IMR-90 (cell line): ENCODE results near the gene TEAD1. TPM values are rescaled to one million over a fixed set of nuclear protein-coding genes. Genes with fewer than 3 reads are reported as not detected.

ENCODE experiments used
- ATAC-seq: fragments of 200-7000 bp; cut with Tn5 transposase; 2 replicates; pipeline ENCODE4 v1.9.1; 2020; ENCODE audit warnings: low read depth, mild to moderate bottlenecking, moderate library complexity
- BruUV-seq: library from RNA; stranded (reverse); fragments of 400-500 nt; replicated peaks from 2 replicates; lab custom pipeline; 2021; lab: Mats Ljungman, UMichigan
- CTCF ChIA-PET: fragments of 300-600 bp; formaldehyde crosslinking; extraction: SDS; loops from one replicate; lab custom pipeline; 2021; ENCODE audit warnings: antibody characterized with exemption; lab: Yijun Ruan, JAX
- POLR2A ChIA-PET: fragments of 300-600 bp; sonication (Branson Sonifier 250); formaldehyde crosslinking; loops from one replicate; lab custom pipeline; 2022; ENCODE audit warnings: antibody characterized with exemption; ENCODE audit not compliant: unreplicated experiment; lab: Charles Lee
- DNase-seq: peaks from one replicate; pipeline ENCODE4 v3.0.0; 2013
- H2AFZ ChIP-seq: replicated peaks from 2 replicates; pipeline ENCODE3; 2013; ENCODE audit warnings: low read length, mild to moderate bottlenecking; ENCODE audit not compliant: poor library complexity
- H2AK5ac ChIP-seq: 2 replicates; pipeline ENCODE4 v1.6.1; 2013; ENCODE audit warnings: low read depth, low read length, inconsistent platforms
- H2AK9ac ChIP-seq: replicated peaks from 2 replicates; pipeline ENCODE3; 2013; ENCODE audit warnings: mild to moderate bottlenecking, low read depth, low read length, moderate library complexity; ENCODE audit not compliant: poor library complexity
- H2BK120ac ChIP-seq: 2 replicates; pipeline ENCODE4 v1.6.1; 2013; ENCODE audit warnings: low read depth, low read length, inconsistent platforms
- H2BK15ac ChIP-seq: 3 replicates; pipeline ENCODE4 v1.6.1; 2013; ENCODE audit warnings: low read depth, low read length, inconsistent platforms
- H2BK20ac ChIP-seq: 2 replicates; pipeline ENCODE4 v1.6.1; 2013; ENCODE audit warnings: low read depth, mild to moderate bottlenecking, inconsistent platforms, low read length, moderate library complexity
- H2BK5ac ChIP-seq: 2 replicates; pipeline ENCODE4 v1.6.1; 2013; ENCODE audit warnings: mild to moderate bottlenecking, low read depth, low read length, inconsistent platforms; ENCODE audit not compliant: poor library complexity, severe bottlenecking
- H3K14ac ChIP-seq: replicated peaks from 2 replicates; pipeline ENCODE4 v1.6.1; 2013; ENCODE audit warnings: low read depth, low read length, inconsistent platforms
- H3K18ac ChIP-seq: 2 replicates; pipeline ENCODE4 v1.6.1; 2013; ENCODE audit warnings: low read depth, low read length, control low read depth
- H3K23ac ChIP-seq: 2 replicates; pipeline ENCODE4 v1.6.1; 2013; ENCODE audit warnings: low read depth, low read length, inconsistent platforms
- H3K27ac ChIP-seq: 2 replicates; pipeline ENCODE4 v1.5.1; 2013; ENCODE audit warnings: mild to moderate bottlenecking, control low read depth, low read length; ENCODE audit not compliant: insufficient read depth
- H3K27me3 ChIP-seq: 2 replicates; pipeline ENCODE4 v1.6.1; 2013; ENCODE audit warnings: low read length; ENCODE audit not compliant: control insufficient read depth, insufficient read depth
- H3K36me3 ChIP-seq: 2 replicates; pipeline ENCODE4 v1.6.1; 2013; ENCODE audit warnings: low read length, mixed read lengths; ENCODE audit not compliant: control insufficient read depth, insufficient read depth
- H3K4ac ChIP-seq: 2 replicates; pipeline ENCODE4 v1.6.1; 2013; ENCODE audit warnings: low read depth, low read length, inconsistent platforms
- H3K4me1 ChIP-seq: 2 replicates; pipeline ENCODE4 v1.6.1; 2013; ENCODE audit warnings: low read length, mixed read lengths; ENCODE audit not compliant: control insufficient read depth, insufficient read depth
- H3K4me2 ChIP-seq: 2 replicates; pipeline ENCODE4 v1.6.1; 2013; ENCODE audit warnings: low read depth, mild to moderate bottlenecking, control low read depth, low read length, moderate library complexity
- H3K4me3 ChIP-seq: 2 replicates; pipeline ENCODE4 v1.5.1; 2013; ENCODE audit warnings: low read depth, mild to moderate bottlenecking, control low read depth, low read length, moderate library complexity; ENCODE audit not compliant: insufficient read depth
- H3K56ac ChIP-seq: 2 replicates; pipeline ENCODE4 v1.6.1; 2013; ENCODE audit warnings: low read length, inconsistent platforms; ENCODE audit not compliant: insufficient read depth; ENCODE audit errors: extremely low read depth
- H3K79me1 ChIP-seq, 2 experiments: 2 replicates each; pipeline ENCODE4 v1.6.1; 2013; ENCODE audit warnings: low read length in 2 of 2, inconsistent platforms in 1 of 2, low read depth in 1 of 2
- H3K9ac ChIP-seq: 2 replicates; pipeline ENCODE4 v1.6.1; 2013; ENCODE audit warnings: low read depth, low read length, control low read depth
- H3K9me1 ChIP-seq: 2 replicates; pipeline ENCODE4 v1.6.1; 2013; ENCODE audit warnings: low read length, inconsistent platforms; ENCODE audit not compliant: insufficient read depth
- H3K9me3 ChIP-seq: 2 replicates; pipeline ENCODE4 v1.6.1; 2013; ENCODE audit warnings: low read length; ENCODE audit not compliant: control insufficient read depth, insufficient read depth
- H4K20me1 ChIP-seq: 2 replicates; pipeline ENCODE4 v1.6.1; 2013; ENCODE audit warnings: low read length, inconsistent platforms; ENCODE audit not compliant: insufficient read depth
- H4K5ac ChIP-seq: 2 replicates; pipeline ENCODE4 v1.6.1; 2013; ENCODE audit warnings: mild to moderate bottlenecking, low read depth, low read length, control low read depth
- H4K8ac ChIP-seq, 2 experiments: 2 replicates each; pipeline ENCODE4 v1.6.1; 2013; ENCODE audit warnings: low read depth in 2 of 2, low read length in 2 of 2, control low read depth in 1 of 2, inconsistent platforms in 1 of 2
- H4K91ac ChIP-seq: 2 replicates; pipeline ENCODE4 v1.6.1; 2013; ENCODE audit warnings: low read depth, low read length, inconsistent platforms; ENCODE audit not compliant: insufficient read depth
- CEBPB ChIP-seq: IDR thresholded peaks from 2 replicates; pipeline ENCODE4 v1.6.1; 2012; ENCODE audit warnings: low read depth, low read length, improper control_type of control experiment
- NFE2L2 ChIP-seq: fragments of 150-350 bp; IDR thresholded peaks from 2 replicates; pipeline ENCODE4 v1.6.1; 2016; ENCODE audit warnings: low read depth, mild to moderate bottlenecking, low read length
- POLR2A ChIP-seq: IDR thresholded peaks from 2 replicates; pipeline ENCODE4 v1.6.1; 2012; ENCODE audit warnings: mild to moderate bottlenecking, low read depth, low read length
- WGBS, 2 experiments: methylation state at CpG; one replicate each; pipeline versions ENCODE4 v1.1.5 to v1.1.7; 2013; ENCODE audit warnings: missing lambda C conversion rate in 2 of 2; ENCODE audit not compliant: insufficient read length in 1 of 2; ENCODE audit errors: extremely low coverage in 2 of 2; 5-methylcytosine and 5-hydroxymethylcytosine counted together
- dilution Hi-C: fragments of 300-500 bp; cut with HindIII; formaldehyde crosslinking; loops from one replicate; pipeline ENCODE4 v1.14.3; 2018; ENCODE audit warnings: low sequenced_read_pairs; ENCODE audit not compliant: unreplicated experiment
- in situ Hi-C: fragments of 300-500 bp; cut with MboI; formaldehyde crosslinking; loops from 3 replicates; pipeline ENCODE4 v1.14.3; 2019; ENCODE audit warnings: low sequenced_read_pairs, inconsistent platforms, mixed read lengths
- intact Hi-C: fragments of 100-400 bp; cut with micrococcal nuclease; formaldehyde crosslinking; loops from 2 replicates; pipeline ENCODE4 v1.10.0; 2022
- polyA plus RNA-seq, 3 experiments: library from polyadenylated mRNA; depleted of rRNA; stranded (reverse); fragments of >200 nt; gene quantifications; 2 replicates each; pipeline ENCODE4 v1.2.3, GENCODE V29; 2012; ENCODE audit warnings: low replicate concordance in 1 of 3
- total RNA-seq: library from RNA; depleted of rRNA; stranded (reverse); fragments of >200 nt; gene quantifications from 2 replicates; pipeline ENCODE4 v1.2.3, GENCODE V29; 2012

The TEAD1 gene
- total and polyA plus RNA-seq, 2 of the 4 experiments (the other 2 are of a cell fraction) = 51.8 to 69.2 TPM

- no peak for DNase-seq
- Histone ChIP-seq H3K27me3 (no peaks in the 10 kb centered on the region), H3K56ac (no peak overlapping the region), H3K18ac (no peak overlapping the region), H3K79me1 (peaks cover 0 to 88% of the 10 kb centered on the region in 2 experiments; a peak in 2 of 4 replicates), H4K20me1 (peaks cover 94% of the 10 kb centered on the region), H3K4me3 (no peak overlapping the region), H3K23ac (peak overlapping the region; percentile 30), H4K8ac (peak overlapping the region in 1 of 2 experiments; percentile 13; a peak in 1 of 4 replicates), H4K91ac (no peak overlapping the region), H4K5ac (no peak overlapping the region), H2BK120ac (no peak overlapping the region), H3K14ac (0 out of 2 replicates have a peak overlapping the region, but pooled peaks have one; percentile 3), H3K9ac (no peak overlapping the region), H3K4me1 (peaks cover 60% of the 10 kb centered on the region), H2AFZ (no peak overlapping the region), H3K9me3 (no peaks in the 10 kb centered on the region), H3K4ac (no peak overlapping the region), H2BK5ac (no peak overlapping the region), H3K36me3 (peaks cover 7% of the 10 kb centered on the region), H2BK15ac (no peak overlapping the region), H2BK20ac (no peak overlapping the region), H2AK9ac (no peak overlapping the region), H2AK5ac (no peak overlapping the region), H3K27ac (no peak overlapping the region), H3K9me1 (peaks cover 64% of the 10 kb centered on the region), H3K4me2 (no peak overlapping the region; the same call in 1 of the 2 replicates)
- in situ Hi-C loops = no loop called here
- intact Hi-C loops = no loop called here
- ATAC-seq = no peak
- BruUV-seq = no TSS peak
- ChIA-PET POLR2A (no interaction called here), CTCF (interaction anchor here (0.7 to 1.6 kb wide), 3 partner anchors 20 to 395 kb away, joined by 3 to 4 read pairs (median 3); no protein-coding TSS in a partner anchor)
- no CpG with 5 or more reads among the region's 5 CpGs for whole genome bisulfite sequencing, 2 experiments
- dilution Hi-C loops = loop anchor here (25.0 kb wide), 1 partner anchor 203 kb away; no protein-coding TSS in a partner anchor
- peak; percentile 79 for TF ChIP-seq NFE2L2
- TF ChIP-seq POLR2A = no peak
- TF ChIP-seq CEBPB = peak; percentile 50; the same call in 1 of the 2 replicates
Observed at GRCh38 chr11:12683874-12684273, 9.7 kb downstream of the TEAD1 start.
